Nephron (organoid): Measurements from ENCODE around the gene FOXO6.

ENCODE experiments used
- H3K27ac Mint-ChIP-seq, 3 experiments: 2 replicates each; pipeline ENCODE4 v1.8.0; 2020; ENCODE audit warnings: mixed read lengths in 3 of 3, mild to moderate bottlenecking in 2 of 3, moderate library complexity in 1 of 3
- H3K27me3 Mint-ChIP-seq: 2 replicates; pipeline ENCODE4 v1.8.0; 2021; ENCODE audit warnings: low read depth, mild to moderate bottlenecking, moderate library complexity, mixed read lengths
- H3K36me3 Mint-ChIP-seq: 2 replicates; pipeline ENCODE4 v1.8.0; 2020; ENCODE audit warnings: low read depth, mixed read lengths
- H3K4me1 Mint-ChIP-seq: 2 replicates; pipeline ENCODE4 v1.8.0; 2020; ENCODE audit warnings: mixed read lengths
- H3K4me3 Mint-ChIP-seq, 3 experiments: 2 replicates each; pipeline ENCODE4 v1.8.0; 2020; ENCODE audit warnings: mild to moderate bottlenecking in 3 of 3, mixed read lengths in 3 of 3, moderate library complexity in 2 of 3
- H3K9me3 Mint-ChIP-seq: 2 replicates; pipeline ENCODE4 v1.8.0; 2020; ENCODE audit warnings: mixed read lengths
- CTCF ChIP-seq, 3 experiments: fragments of 200-600 bp; sonication (generic); IDR thresholded peaks; one replicate each; pipeline ENCODE4 v1.5.0; 2021; ENCODE audit warnings: antibody characterized with exemption in 3 of 3; ENCODE audit not compliant: unreplicated experiment in 3 of 3

FOXO6 gene

GRCh38 chr1:41417335-41417682 lies 56.1 kb downstream of the FOXO6 start:
- peak overlapping the region in 2 of 3 experiments; percentile 73 to 77 for H3K27ac Mint-ChIP-seq
- H3K36me3 Mint-ChIP-seq = no peaks in the 10 kb centered on the region
- no peak overlapping the region for H3K4me3 Mint-ChIP-seq
- peaks cover 69% of the 10 kb centered on the region for H3K4me1 Mint-ChIP-seq
- no peak for TF ChIP-seq CTCF (IDR thresholded peaks at IDR 0.05; ENCODE audit: unreplicated experiment in 3 of 3)
- peaks cover 27% of the 10 kb centered on the region for H3K27me3 Mint-ChIP-seq
- no peaks in the 10 kb centered on the region for H3K9me3 Mint-ChIP-seq

GRCh38 chr1:41417746-41418145 lies 56.5 kb downstream of the FOXO6 start:
- peaks cover 64% of the 10 kb centered on the region for H3K4me1 Mint-ChIP-seq
- H3K27ac Mint-ChIP-seq = peak overlapping the region in 2 of 3 experiments; percentile 73 to 77
- H3K36me3 Mint-ChIP-seq = no peaks in the 10 kb centered on the region
- peaks cover 27% of the 10 kb centered on the region for H3K27me3 Mint-ChIP-seq
- no peak for TF ChIP-seq CTCF (IDR thresholded peaks at IDR 0.05; ENCODE audit: unreplicated experiment in 3 of 3)
- H3K4me3 Mint-ChIP-seq = no peak overlapping the region
- H3K9me3 Mint-ChIP-seq = no peaks in the 10 kb centered on the region

GRCh38 chr1:41418857-41419583 lies 57.8 kb downstream of the FOXO6 start:
- Mint-ChIP-seq H3K27me3 (peaks cover 20% of the 10 kb centered on the region), H3K27ac (peak overlapping the region in 2 of 3 experiments; percentile 18 to 73), H3K36me3 (no peaks in the 10 kb centered on the region), H3K4me3 (no peak overlapping the region), H3K4me1 (peaks cover 54% of the 10 kb centered on the region), H3K9me3 (no peaks in the 10 kb centered on the region)
- no peak for TF ChIP-seq CTCF (IDR thresholded peaks at IDR 0.05; ENCODE audit: unreplicated experiment in 3 of 3)

- TF ChIP-seq CTCF (IDR thresholded peaks at IDR 0.05; ENCODE audit: unreplicated experiment in 3 of 3) = no peak
- Mint-ChIP-seq H3K27me3 (peaks cover 20% of the 10 kb centered on the region), H3K27ac (no peak overlapping the region), H3K4me3 (no peak overlapping the region), H3K36me3 (no peaks in the 10 kb centered on the region), H3K4me1 (peaks cover 53% of the 10 kb centered on the region), H3K9me3 (no peaks in the 10 kb centered on the region)
These were observed 58.5 kb downstream of the FOXO6 start for GRCh38 chr1:41419584-41420295.

- peaks cover 48% of the 10 kb centered on the region for H3K4me1 Mint-ChIP-seq
- no peaks in the 10 kb centered on the region for H3K36me3 Mint-ChIP-seq
- H3K27me3 Mint-ChIP-seq = peaks cover 20% of the 10 kb centered on the region
- peak overlapping the region in 1 of 3 experiments; percentile 58 for H3K27ac Mint-ChIP-seq
- no peak overlapping the region for H3K4me3 Mint-ChIP-seq
- no peak for TF ChIP-seq CTCF (IDR thresholded peaks at IDR 0.05; ENCODE audit: unreplicated experiment in 3 of 3)
- no peaks in the 10 kb centered on the region for H3K9me3 Mint-ChIP-seq
These were observed 59.1 kb downstream of the FOXO6 start for GRCh38 chr1:41420351-41420750.
